LNCaP clone FGC (cell line): ENCODE data around the gene SLC12A6.

Experiments used
- DNase-seq: peaks from one replicate; pipeline ENCODE4 v3.0.0-alpha.2; 2011; ENCODE audit warnings: low read depth
- H3K4me3 ChIP-seq: 2 replicates; pipeline ENCODE4 v1.5.1; 2011; ENCODE audit warnings: mild to moderate bottlenecking, low read depth, low read length, control low read depth
- CTCF ChIP-seq: IDR thresholded peaks from 2 replicates; pipeline ENCODE4 v1.5.1; 2012; ENCODE audit warnings: mild to moderate bottlenecking; ENCODE audit not compliant: control insufficient read depth, insufficient read depth; ENCODE audit errors: extremely low read depth

Gene SLC12A6

GRCh38 chr15:34264076-34264475 is 73.5 kb downstream of the SLC12A6 start:
- no peak for TF ChIP-seq CTCF
- no peak overlapping the region for H3K4me3 ChIP-seq
- no peak for DNase-seq

- H3K4me3 ChIP-seq, result no peak overlapping the region
- no peak for DNase-seq
- no peak for TF ChIP-seq CTCF
Observed at GRCh38 chr15:34262362-34262761, 75.2 kb downstream of the SLC12A6 start.

GRCh38 chr15:34259566-34259965 is 78.0 kb downstream of the SLC12A6 start:
- DNase-seq, result no peak
- no peak for TF ChIP-seq CTCF
- no peak overlapping the region for H3K4me3 ChIP-seq

- H3K4me3 ChIP-seq, result no peak overlapping the region
- no peak for DNase-seq
- TF ChIP-seq CTCF, result no peak
Observed at GRCh38 chr15:34258151-34258550, 79.4 kb downstream of the SLC12A6 start.

GRCh38 chr15:34252545-34252944 is 85.0 kb downstream of the SLC12A6 start:
- no peak for DNase-seq
- H3K4me3 ChIP-seq, result no peak overlapping the region
- no peak for TF ChIP-seq CTCF

- TF ChIP-seq CTCF, result no peak
Observed at GRCh38 chr15:34248190-34248589, 89.4 kb downstream of the SLC12A6 start.

GRCh38 chr15:34246276-34246976 is 91.2 kb downstream of the SLC12A6 start:
- DNase-seq, result no peak
- no peak for TF ChIP-seq CTCF

More at GRCh38 chr15:34248190-34248589, 89.4 kb downstream of the SLC12A6 start:
- DNase-seq, result no peak
- no peak overlapping the region for H3K4me3 ChIP-seq

More at GRCh38 chr15:34246276-34246976, 91.2 kb downstream of the SLC12A6 start:
- no peak overlapping the region for H3K4me3 ChIP-seq
